H1 (cell line): Measurements from ENCODE around the gene HDAC10. TPM values are rescaled to one million over a fixed set of nuclear protein-coding genes. Genes with fewer than 3 reads are reported as not detected.

Source experiments
- EZH2 ChIP-seq: fragments of 200-600 bp; sonication (generic); IDR thresholded peaks from 2 replicates; pipeline ENCODE4 v1.7.1; 2012; ENCODE audit warnings: low read depth, mild to moderate bottlenecking, moderate library complexity, low read length, inconsistent platforms; ENCODE audit not compliant: severe bottlenecking
- HDAC6 ChIP-seq: IDR thresholded peaks from one replicate; pipeline ENCODE4 v1.7.1; 2012; ENCODE audit warnings: low read depth, mild to moderate bottlenecking, inconsistent platforms, low read length, moderate library complexity
- KDM4A ChIP-seq: IDR thresholded peaks from one replicate; pipeline ENCODE4 v1.7.1; 2012; ENCODE audit warnings: low read depth, mild to moderate bottlenecking, moderate library complexity, low read length, inconsistent platforms; ENCODE audit not compliant: severe bottlenecking
- NRF1 ChIP-seq: IDR thresholded peaks from 2 replicates; pipeline ENCODE4 v1.6.1; 2011; ENCODE audit warnings: mild to moderate bottlenecking, low read depth, low read length, improper control_type of control experiment
- polyA plus RNA-seq, 7 experiments: library from polyadenylated mRNA; depleted of rRNA in 3 of 7; stranded (reverse) in 5 of 7; unstranded in 2 of 7; fragments of >200 nt in 5 of 7; fragments of 200-250 nt in 2 of 7; gene quantifications; 1 replicate in 5 of 7; 2 replicates in 1 of 7; 4 replicates in 1 of 7; pipeline versions ENCODE4 v1.2.1 to v1.2.3, GENCODE V29; 2011 to 2013; ENCODE audit warnings: missing spikeins in 2 of 7, mixed read lengths in 2 of 7
- total RNA-seq: library from RNA; stranded (reverse); fragmentation: NEBNext Ultra II Directional; extraction: Animal tissue kit (Norgen Biotek cat#: 25700); gene quantifications from 2 replicates; pipeline ENCODE4 v1.2.1, GENCODE V29; 2021

Gene HDAC10
- total and polyA plus RNA-seq, 2 of the 8 experiments (the other 6 are each of a cell fraction or from before 2014, with no cell fraction given): 11.2 to 26.4 TPM

DNA sequence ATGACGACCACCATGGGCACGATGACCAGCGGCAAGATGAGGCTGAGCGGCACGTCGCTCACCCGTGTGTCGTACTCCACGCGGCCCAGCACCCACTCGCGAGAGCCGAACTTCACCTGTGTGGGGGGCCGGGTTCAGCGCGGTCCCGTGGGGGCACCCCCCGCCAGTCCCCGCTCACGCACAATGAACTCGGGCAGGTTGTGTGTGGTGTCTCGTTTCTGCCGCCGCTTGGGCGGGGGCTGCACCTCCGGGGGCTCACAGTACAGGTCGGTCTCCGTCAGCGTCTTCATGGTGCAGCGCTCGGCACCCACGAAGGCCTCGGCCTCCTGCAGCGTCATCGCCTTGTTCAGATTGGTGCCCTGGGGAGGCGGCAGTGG is 30.3 kb upstream of the HDAC10 start (continued):
- TF ChIP-seq KDM4A (no peak), NRF1 (no peak), HDAC6 (no peak), EZH2 (no peak)
